Body of pancreas (tissue), 4 donors: Measurements from ENCODE around the gene TUNAR.

Experiments
- CTCF ChIP-seq, 7 experiments: fragments of 450-650 bp in 4 of 7; fragments of 200-600 bp in 3 of 7; sonication (generic) in 3 of 7; IDR thresholded peaks; one replicate each; pipeline ENCODE4 v1.5.1; 2016 to 2019; ENCODE audit warnings: antibody characterized with exemption in 7 of 7
- POLR2A ChIP-seq, 3 donors: fragments of 450-650 bp; IDR thresholded peaks; one replicate each; pipeline ENCODE4 v1.6.1; 2016; ENCODE audit warnings: antibody characterized with exemption in 3 of 3, mild to moderate bottlenecking in 2 of 3

GRCh38 chr14:95855606-95856005 is 21.0 kb upstream of the TUNAR start:
- no peak for TF ChIP-seq CTCF (IDR thresholded peaks at IDR 0.05)
- no peak for TF ChIP-seq POLR2A (IDR thresholded peaks at IDR 0.05)
